Measurements from ENCODE around the gene PHRF1.

GRCh38 chr11:559712-560304 is 16.5 kb upstream of the PHRF1 start:
- TF ChIP-seq, protein P1, sequence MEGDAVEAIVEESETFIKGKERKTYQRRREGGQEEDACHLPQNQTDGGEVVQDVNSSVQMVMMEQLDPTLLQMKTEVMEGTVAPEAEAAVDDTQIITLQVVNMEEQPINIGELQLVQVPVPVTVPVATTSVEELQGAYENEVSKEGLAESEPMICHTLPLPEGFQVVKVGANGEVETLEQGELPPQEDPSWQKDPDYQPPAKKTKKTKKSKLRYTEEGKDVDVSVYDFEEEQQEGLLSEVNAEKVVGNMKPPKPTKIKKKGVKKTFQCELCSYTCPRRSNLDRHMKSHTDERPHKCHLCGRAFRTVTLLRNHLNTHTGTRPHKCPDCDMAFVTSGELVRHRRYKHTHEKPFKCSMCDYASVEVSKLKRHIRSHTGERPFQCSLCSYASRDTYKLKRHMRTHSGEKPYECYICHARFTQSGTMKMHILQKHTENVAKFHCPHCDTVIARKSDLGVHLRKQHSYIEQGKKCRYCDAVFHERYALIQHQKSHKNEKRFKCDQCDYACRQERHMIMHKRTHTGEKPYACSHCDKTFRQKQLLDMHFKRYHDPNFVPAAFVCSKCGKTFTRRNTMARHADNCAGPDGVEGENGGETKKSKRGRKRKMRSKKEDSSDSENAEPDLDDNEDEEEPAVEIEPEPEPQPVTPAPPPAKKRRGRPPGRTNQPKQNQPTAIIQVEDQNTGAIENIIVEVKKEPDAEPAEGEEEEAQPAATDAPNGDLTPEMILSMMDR (IDR thresholded peaks at IDR 0.05; ENCODE audit: low read depth, low read length) = no peak
- TF ChIP-seq EZH2phosphoT487 (IDR thresholded peaks at IDR 0.05; ENCODE audit: low read depth) = no peak

Data from OCI-LY3 (cell line).